SIG-M5 treated with dmso at 0.1 percent for 504 hours (cell line): ENCODE results near the gene SIX3.

Experiments
- DNase-seq: peaks from one replicate; lab custom pipeline; 2025; ENCODE audit not compliant: unreplicated experiment; lab: John Stamatoyannopoulos, UW

The SIX3 gene

DNA sequence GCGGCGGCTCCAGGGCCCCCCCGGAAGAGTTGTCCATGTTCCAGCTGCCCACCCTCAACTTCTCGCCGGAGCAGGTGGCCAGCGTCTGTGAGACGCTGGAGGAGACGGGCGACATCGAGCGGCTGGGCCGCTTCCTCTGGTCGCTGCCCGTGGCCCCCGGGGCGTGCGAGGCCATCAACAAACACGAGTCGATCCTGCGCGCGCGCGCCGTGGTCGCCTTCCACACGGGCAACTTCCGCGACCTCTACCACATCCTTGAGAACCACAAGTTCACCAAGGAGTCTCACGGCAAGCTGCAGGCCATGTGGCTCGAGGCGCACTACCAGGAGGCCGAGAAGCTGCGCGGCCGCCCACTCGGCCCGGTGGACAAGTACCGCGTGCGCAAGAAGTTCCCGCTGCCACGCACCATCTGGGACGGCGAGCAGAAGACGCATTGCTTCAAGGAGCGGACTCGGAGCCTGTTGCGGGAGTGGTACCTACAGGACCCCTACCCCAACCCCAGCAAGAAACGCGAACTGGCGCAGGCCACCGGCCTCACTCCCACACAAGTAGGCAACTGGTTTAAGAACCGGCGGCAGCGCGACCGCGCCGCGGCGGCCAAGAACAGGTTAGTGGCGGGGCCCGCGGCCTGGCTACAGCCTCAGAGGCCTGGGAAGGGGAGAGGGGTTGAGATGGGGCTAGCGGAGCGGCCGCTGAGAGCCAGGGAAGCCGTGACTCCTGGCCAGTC lies 965 bp downstream of the SIX3 start:
- DNase-seq = no peak

DNA sequence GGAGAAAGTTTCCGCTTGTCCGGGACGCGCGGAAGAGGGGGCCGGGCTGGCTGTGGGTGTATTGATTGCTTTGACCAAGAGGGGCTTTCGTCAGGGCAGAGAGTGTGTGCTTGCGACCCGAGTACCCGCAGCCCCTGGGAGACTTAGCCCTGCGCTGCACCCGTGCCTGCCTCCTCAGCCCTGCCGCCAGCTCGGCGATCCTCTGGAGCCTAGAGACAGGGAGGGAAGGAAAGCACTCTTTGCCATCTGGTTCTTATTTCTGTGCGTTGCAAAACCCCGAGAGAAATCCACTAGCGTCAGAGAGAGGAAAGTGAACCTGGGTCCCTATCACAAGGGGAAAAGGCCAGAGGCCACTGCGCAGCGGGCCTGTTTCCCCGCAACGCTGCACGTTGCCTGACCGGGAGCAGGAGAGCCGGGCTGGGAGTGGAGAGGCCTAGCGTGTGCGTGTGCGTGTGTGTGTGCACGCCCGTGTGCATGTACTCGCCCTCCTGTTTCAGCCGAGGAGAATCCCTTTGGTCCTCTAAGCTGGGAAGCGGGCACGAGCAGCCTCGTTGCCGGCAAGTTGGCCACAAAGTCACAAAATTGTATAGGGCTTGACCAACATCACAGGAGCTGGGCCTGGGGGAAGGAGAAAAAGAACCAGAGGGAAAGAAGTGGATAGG lies 1.7 kb downstream of the SIX3 start:
- DNase-seq = no peak

DNA sequence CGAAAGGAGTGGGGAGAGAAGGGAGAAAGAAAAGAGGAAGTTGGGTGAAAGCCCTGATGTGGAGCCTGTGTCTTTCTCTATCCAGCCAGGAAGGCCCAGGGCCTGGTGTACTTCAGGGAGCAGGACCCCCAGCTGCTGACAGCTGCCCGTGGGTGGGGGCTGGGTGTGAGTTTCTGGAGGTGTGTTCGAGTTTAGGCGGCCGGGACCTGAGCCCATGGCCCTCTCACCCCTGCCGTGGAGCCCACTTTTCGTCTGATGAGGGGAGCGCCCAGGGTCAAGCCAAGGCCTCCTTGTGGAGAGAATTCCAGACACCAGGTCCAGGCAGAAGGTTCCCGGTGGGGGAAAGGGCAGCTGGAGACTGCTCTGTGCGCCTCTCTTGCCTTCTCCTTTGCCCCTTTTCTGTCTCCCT lies 2.2 kb downstream of the SIX3 start:
- DNase-seq = peak; percentile 60

DNA sequence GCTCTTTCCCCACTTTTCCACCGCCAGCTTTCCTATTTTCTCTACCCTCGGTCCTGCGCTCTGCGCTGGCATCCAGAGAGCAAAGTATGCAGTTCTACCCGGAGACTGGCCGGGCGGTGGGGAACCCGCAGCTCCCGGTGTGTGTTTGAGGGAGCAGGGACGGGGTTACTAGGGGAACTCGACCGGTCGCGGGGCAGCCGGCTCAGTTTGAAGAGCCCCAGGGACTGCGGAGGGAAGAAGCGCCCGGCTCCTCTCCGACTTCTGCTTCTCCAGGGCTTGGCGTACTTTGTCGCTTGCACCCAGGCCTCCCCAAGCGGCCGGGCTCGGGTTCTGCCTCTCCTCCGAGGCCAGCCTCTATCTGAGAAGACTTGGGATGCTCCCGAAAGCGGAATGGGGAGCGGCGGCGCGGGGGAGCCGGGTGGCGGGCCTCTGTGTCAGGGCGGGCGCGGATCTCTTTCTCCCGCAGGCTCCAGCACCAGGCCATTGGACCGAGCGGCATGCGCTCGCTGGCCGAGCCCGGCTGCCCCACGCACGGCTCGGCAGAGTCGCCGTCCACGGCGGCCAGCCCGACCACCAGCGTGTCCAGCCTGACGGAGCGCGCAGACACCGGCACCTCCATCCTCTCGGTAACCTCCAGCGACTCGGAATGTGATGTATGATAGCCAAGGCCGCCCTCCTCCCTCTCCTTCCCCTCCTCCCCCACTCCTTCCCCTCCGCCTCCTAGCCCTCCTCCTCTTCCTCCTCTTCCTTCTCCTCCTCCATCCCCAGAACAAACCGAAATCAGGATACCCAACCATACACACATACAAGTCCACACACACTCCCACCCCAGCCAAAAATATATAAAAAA lies 2.8 kb downstream of the SIX3 start:
- DNase-seq = no peak

DNA sequence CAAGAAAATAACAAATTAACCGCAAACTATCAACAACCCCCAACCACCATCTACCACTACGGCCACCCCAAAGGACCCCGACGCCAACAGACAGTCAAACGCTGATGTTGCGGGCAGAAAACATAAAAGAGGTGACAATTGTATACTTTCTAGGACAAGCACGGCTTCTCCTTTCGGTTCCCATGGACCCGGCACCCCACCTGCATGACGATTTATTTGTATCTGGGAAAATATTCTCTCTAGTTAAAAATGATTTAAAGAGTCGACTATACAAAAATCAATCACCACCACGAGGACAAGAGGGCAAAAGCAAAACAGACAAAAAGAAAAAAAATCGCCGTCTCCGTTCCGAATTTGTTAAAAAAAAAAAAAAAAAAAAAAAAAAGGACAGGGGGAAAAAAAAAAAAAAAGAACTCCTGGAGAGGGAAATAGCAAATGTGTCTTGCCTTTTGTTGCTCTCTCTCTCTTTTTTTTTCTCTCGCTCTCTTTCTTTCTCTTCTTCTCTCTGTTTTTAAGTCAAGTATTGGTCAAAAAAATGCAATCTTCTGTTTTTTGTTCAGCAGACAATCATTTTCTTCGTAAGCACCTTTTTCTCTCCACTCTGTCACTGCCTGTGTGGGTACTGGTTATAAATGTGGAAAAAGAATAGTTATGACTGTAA lies 3.6 kb downstream of the SIX3 start:
- DNase-seq = no peak

DNA sequence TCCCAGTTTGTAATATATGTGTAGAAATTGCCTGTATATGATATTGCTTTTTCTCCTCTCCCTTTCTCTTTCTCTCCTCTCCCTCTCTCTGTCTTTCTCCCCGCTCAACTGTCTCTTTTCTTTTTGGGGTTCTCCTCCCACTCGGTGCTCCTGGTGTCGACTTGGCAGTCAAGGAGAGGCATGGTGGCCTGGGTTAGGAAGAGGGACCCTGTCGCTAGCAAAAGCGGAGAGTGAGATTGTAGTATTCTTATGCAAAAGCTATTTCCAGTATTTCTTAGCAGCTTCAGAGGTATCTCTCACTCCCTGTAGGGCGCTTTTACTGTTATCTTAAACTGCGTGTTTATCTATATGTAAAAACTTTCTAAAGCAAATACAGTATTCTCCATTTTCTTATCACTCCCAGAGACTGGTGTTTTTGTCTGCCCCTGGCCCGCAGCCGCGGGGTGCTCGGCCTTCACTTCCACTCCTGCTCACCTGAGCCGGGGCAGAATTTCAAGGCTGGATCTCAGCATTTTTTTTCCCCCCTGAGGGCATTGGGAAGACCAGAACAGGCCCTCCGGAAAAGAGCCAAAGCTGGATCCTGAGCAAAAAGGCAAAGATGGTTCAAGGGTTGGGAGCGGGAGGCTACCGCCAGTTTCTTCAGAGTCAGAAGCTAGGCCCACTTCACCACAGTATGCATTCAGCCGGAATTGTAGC lies 4.3 kb downstream of the SIX3 start:
- no peak for DNase-seq

DNA sequence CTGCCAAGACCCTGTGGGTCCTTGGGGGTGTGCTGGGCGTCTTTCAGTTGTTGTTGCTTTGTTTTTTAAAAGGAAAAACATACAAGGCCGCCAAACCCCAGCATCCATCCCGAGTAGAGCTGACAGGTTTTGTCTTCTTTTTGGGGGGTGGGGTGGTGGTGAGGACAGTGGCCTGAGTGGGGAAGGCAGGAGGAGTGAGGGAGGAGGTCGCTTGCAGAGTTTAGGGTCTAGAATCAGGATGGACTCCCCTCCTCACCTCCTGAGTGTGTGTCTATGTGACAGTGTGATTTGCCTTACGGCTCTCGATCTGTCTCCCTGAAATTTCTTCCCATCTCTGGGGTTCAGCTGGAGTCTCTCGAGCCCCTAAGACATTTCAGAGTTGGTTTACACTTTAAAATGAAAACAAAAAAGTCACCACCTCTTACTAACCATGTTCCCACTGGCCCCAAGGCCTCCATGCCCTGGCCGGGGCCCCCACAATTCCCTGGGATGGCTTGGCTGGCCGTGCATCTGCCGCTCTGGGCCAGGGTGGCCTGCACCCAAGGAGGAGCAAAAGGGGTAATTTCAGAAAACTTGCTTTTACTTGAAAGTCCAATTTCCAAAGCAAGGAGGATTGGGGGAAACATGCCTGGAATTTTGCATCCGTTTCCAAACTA lies 5.0 kb downstream of the SIX3 start:
- DNase-seq = no peak

DNA sequence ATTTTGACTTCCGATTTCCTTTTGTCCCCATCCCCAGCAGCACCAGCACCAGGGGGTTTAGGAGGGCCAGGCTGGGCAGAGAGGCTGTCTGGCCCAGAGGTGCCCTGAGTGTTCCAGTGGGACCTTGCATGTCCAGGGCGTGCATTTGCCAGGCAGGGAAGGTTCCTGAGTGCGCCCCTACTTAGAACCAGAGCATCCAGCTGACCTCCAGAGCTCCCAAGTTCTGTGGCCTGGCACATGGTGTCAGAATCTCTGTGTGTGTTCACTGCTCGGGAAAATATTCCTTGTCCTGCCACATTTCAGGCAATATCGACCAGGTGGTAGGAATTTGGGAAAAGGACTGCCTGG lies 5.5 kb downstream of the SIX3 start:
- no peak for DNase-seq

DNA sequence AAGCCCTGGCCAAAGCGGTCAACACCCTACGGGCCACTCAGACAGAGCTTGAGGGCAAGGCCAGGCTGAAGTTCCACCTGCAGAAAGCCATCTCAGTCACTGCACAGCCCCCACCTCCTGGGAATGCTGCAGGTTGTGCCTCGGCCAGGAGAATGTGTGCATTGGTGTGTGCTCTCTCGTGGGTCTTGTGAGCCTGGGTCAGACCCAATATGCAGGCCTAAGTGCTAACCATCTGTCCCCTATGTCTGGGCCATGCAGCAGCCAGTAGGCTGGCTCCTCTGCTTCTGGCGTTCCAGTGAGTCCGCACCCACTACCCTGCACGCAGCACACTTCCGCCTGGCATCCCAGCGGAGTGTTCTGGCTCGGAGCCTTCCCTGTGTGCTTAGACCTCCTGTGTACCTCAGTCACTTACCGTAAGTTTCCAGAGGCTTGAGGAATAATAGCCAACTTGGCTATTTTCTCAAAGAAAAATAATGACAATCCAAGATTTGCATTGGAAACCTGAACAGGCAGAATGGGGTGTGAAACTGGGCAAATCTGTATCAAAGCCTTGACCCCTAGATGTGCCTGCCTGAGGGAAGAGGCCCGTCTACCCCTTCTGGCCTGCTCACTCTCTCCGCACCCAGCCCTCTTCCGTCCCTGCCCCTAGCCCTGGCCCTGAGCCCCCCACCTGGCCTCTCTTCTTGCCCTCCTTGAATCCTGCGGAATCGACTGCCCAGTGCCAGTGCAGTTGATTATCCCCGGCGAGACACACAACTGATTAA lies 7.2 kb downstream of the SIX3 start:
- no peak for DNase-seq

DNA sequence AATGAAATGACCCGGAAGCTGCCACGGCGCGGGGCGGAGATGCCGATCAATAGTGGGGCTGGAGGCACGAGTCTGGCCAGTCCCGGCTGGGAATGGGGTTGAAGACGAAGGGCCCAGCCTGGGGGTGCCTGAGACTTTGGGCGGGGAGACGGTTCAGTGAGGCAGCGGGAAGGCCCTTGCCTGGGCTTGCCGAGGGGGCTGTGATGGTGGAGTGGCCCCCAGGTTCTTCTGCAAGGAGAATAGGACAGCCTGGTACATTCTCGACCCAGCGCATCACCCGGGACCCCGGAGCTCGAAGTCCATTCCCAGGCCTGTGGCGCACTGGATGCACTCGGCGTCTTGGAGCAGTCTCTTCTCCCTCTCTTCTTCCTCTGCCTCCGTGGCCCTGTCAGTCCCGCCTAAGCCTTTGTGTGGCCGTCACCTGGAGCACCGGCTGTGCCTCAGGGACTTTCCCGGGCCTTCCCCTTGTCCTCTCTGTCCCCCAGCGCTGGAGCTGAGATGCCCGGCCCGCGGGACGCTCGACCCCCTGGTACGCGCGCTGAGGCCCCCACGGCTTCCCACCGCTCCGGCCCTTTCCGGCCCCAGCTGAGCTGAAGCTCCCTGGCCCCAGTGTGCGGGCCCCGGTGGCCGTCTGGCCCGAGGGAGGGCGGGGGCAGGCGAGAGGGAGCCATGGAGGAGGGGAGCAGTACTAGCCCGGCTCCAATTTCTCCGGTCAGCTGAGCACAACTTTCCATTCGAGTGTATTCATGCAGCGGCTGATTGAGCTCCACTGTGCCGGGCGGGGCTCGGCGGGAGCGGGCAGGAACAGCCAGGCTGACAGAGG lies 8.0 kb downstream of the SIX3 start:
- no peak for DNase-seq

DNA sequence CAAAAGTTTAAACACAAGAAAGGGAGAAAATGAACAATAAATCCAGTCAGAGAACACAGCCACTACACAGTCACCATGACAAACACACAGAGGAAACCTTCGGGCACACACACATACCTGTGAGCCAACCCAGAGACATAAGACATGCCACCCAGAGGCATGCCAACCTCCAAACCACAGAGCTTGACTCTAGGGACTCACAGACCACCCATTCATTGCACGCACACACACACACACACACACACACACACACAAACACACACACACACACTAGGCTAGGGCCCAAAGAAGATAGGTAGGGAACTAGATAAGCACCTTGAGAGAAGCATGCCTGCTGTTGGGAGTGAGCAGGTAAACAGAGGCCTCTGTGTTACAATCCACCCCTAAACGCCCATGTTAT lies 9.1 kb downstream of the SIX3 start:
- no peak for DNase-seq

DNA sequence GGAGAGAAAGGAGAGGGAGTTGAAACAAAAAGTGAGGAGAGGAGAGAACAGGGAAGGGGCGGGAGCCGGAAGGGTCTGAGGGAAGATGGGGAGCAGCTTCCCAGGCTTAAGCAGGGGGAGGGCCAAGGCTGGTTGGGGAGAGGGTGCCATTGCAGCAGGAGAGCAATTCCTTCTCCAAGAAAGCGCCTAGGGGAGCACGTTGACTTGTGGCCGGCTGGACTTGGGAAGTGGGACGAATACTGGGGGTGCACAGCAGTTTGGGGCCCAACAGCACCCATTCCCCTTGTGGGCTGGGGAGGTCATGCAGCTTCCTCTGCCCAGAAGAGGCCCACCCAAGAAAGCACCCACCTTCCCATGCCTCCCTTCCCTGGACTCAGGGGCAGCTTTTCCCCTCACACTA lies 9.6 kb downstream of the SIX3 start:
- DNase-seq = no peak

DNA sequence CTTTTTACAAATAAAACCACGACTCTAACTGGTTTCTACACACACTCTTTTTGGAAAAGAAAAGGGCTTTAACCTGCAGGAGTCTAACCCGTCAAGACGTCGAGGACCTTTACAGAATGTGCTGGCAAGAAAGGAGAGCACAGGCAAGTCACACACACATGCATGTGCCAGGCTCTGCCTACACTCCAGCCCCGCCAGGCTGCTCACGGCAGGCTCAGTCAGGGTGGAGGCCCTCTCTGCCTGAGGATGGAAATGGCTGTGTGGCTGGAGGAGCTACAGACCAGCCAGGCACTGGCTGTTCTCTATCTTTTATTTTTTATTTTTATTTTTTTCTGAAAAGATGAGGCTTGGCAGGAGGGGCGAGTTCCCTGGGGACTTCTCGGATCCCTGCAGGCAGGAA lies 10.2 kb downstream of the SIX3 start:
- DNase-seq = no peak

DNA sequence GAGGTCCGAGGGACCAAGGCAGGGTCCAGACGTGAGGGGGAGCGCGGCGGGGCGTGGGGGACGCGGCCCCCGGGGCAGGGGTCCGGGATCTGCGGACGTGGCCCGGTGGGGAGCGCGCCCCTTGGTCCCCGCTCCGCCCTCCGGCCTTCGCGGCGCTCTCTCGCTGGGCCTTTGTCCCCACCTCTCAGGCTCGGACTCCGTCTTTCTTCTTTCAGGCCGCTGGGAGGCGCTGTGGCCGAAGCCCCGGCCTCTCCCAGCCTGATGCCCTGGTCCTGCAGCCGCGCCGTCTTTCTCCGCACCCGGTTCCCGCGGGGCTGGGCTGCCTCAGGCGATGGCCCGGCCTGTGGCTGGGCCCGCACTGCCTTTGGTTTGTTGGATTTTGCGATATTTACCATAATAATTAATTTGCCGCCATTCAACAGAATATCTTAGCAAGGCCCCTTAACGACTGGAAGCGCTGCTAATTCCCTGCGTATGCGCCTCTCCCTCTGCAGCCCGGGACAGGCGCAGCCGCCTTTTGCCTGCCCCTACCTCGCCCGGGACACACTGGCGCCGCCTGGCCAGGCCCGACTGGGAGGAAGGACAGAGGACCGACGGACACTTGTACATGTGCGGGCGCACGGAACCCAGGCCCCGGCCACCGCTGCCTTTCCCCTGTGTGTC lies 10.8 kb downstream of the SIX3 start:
- DNase-seq = peak; percentile 38

DNA sequence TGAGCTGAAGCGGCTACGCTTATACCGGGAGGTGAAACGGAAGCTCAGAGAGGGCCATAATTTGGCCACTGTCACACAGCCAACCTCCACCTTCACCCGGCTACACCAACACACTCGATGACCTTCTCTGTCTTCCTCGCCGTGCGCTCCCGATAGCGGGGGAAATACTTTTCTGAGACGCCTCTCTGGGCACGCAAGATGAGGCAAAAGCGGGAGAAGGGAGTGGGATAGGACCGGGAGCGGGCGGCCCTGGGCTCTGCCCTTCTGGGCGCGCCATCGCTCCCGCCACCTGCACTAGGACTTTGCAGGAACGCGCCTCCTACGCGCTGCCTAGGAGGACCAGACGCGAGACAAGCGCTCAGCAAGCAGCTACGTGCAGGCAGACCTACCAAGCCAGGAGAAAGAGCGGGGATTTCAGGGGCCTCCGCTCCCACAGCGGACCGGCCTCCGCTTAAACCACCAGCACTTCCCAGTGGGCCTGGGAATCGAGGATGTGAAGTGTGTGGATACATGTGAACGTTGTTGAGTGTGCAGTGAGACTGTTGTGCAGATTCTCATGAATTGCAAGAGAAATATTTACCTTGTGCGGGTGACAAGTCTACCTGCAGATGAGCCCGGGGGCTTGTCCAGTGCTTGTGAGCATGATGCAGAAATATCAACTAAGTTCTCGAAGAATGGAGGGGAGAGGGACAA lies 11.4 kb downstream of the SIX3 start:
- DNase-seq = no peak

DNA sequence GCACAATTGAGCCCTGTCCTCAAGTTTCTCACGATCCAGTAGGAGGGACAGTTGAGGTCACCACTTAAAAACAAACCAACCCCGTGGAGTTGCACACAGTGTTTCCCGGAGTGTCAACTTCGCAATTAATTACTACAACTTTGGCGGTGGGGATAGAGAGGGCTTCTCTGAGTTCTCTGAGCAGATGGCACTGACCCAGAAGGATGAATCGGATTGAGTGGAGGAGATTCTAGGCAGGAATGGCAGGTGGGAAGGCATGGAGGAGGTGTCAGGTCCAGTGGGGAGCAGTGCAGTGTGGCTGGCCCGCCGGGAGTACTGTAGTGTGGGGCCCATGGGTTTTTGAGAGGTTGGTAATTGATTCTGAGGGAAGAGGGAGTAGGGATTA lies 12.0 kb downstream of the SIX3 start:
- no peak for DNase-seq

DNA sequence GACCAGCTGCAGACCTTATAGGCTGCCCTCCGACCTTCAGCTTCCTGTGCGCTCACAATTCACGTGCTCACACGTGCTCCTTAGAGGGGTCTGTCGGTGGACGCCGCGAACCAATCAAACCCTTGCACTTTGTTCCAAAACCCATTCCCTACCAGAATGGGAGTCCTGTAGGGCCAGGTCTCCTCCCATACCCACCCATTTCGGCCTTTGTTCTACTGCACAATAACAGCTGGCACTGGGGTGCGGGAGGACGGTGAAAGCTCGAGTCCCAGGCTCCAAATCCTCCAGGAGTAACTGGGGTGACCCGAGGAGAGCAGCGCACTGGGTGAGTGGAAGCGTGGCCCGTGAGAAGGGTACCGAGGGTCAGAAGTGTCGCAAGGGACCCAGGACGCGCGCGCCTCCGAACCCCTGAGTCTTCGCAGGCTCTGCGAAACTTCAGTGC lies 13.0 kb downstream of the SIX3 start:
- no peak for DNase-seq
